Retinal pigment epithelial cell (primary cell): ENCODE measurements around the gene MRPL55.

Experiments used
- DNase-seq: peaks from one replicate; pipeline ENCODE4 v3.0.0-alpha.2; 2010; ENCODE audit warnings: low read depth
- H3K4me3 ChIP-seq: 2 replicates; pipeline ENCODE4 v1.5.1; 2011; ENCODE audit warnings: mild to moderate bottlenecking, low read length, control low read depth, moderate library complexity
- CTCF ChIP-seq: conservative IDR thresholded peaks from 2 replicates; pipeline ENCODE4 v1.5.1; 2011; ENCODE audit warnings: low read depth, low read length, control low read depth, inconsistent platforms

The MRPL55 gene

GRCh38 chr1:228061411-228062084, 47.6 kb downstream of the MRPL55 start:
- DNase-seq = no peak
- TF ChIP-seq CTCF = no peak
- H3K4me3 ChIP-seq = no peak overlapping the region

- TF ChIP-seq CTCF = no peak
- peak overlapping the region; percentile 4 for H3K4me3 ChIP-seq
- DNase-seq = no peak
These were observed 48.5 kb downstream of the MRPL55 start for GRCh38 chr1:228060458-228061190.

- TF ChIP-seq CTCF = no peak
- H3K4me3 ChIP-seq = peak overlapping the region; percentile 4
- no peak for DNase-seq
These were observed 49.3 kb downstream of the MRPL55 start for GRCh38 chr1:228059634-228060457.

- no peak for DNase-seq
- H3K4me3 ChIP-seq = no peak overlapping the region
- TF ChIP-seq CTCF = no peak
These were observed 50.0 kb downstream of the MRPL55 start for GRCh38 chr1:228058949-228059633.

GRCh38 chr1:228058172-228058948, 50.7 kb downstream of the MRPL55 start:
- TF ChIP-seq CTCF = no peak

More at GRCh38 chr1:228058172-228058948, 50.7 kb downstream of the MRPL55 start:
- no peak overlapping the region for H3K4me3 ChIP-seq
- no peak for DNase-seq
